Spleen (tissue), 11 donors: Measurements from ENCODE around the gene LRIG1. TPM values are rescaled to one million over a fixed set of nuclear protein-coding genes. Genes with fewer than 3 reads are reported as not detected.
A peak's percentile ranks its signal among the peaks of the same experiment; 100 is the strongest.

Experiments used
- DNase-seq: peaks from one replicate; pipeline ENCODE4 v3.0.0-alpha.2; 2020
- H3K27ac ChIP-seq, 8 donors: fragments of 200-600 bp; sonication (generic) in 7 of 8; 1 replicate in 4 of 8; 2 replicates in 4 of 8; pipeline versions ENCODE4 v1.5.0 to v1.8.0; 2016 to 2021; ENCODE audit warnings: inconsistent platforms in 4 of 8, mild to moderate bottlenecking in 4 of 8, moderate library complexity in 1 of 8
- H3K27me3 ChIP-seq, 7 donors: fragments of 200-600 bp; sonication (generic) in 6 of 7; replicated peaks in 1 of 7; 1 replicate in 4 of 7; 2 replicates in 3 of 7; pipeline versions ENCODE4 v1.5.0 to v1.8.0; 2016 to 2021; ENCODE audit warnings: inconsistent platforms in 3 of 7, mild to moderate bottlenecking in 1 of 7
- H3K36me3 ChIP-seq, 6 donors: fragments of 200-600 bp; sonication (generic) in 5 of 6; 1 replicate in 4 of 6; 2 replicates in 2 of 6; pipeline versions ENCODE4 v1.5.0 to v1.8.0; 2016 to 2021; ENCODE audit warnings: inconsistent platforms in 2 of 6
- H3K4me1 ChIP-seq, 6 donors: fragments of 200-600 bp; sonication (generic) in 5 of 6; 1 replicate in 3 of 6; 2 replicates in 3 of 6; pipeline versions ENCODE4 v1.5.0 to v1.8.0; 2016 to 2021; ENCODE audit warnings: inconsistent platforms in 3 of 6
- H3K4me3 ChIP-seq, 8 donors: fragments of 200-600 bp; sonication (generic) in 7 of 8; 1 replicate in 4 of 8; 2 replicates in 4 of 8; pipeline versions ENCODE4 v1.5.0 to v1.8.0; 2016 to 2021; ENCODE audit warnings: inconsistent platforms in 4 of 8, mild to moderate bottlenecking in 4 of 8, moderate library complexity in 2 of 8
- H3K9me3 ChIP-seq, 8 donors: fragments of 200-600 bp; sonication (generic) in 7 of 8; 1 replicate in 4 of 8; 2 replicates in 4 of 8; pipeline versions ENCODE4 v1.5.0 to v1.8.0; 2016 to 2021; ENCODE audit warnings: inconsistent platforms in 4 of 8
- POLR2A ChIP-seq, 3 donors: fragments of 450-650 bp; IDR thresholded peaks; one replicate each; pipeline ENCODE4 v1.5.1; 2017; ENCODE audit warnings: antibody characterized with exemption in 3 of 3, mild to moderate bottlenecking in 1 of 3
- POLR2AphosphoS5 ChIP-seq, 3 donors: sonication (generic); formaldehyde crosslinking; IDR thresholded peaks; one replicate each; pipeline ENCODE4 v1.5.1; 2017; ENCODE audit warnings: antibody characterized with exemption in 3 of 3
- WGBS, 5 donors: extraction: QIAGEN DNeasy Blood & Tissue Kit in 3 of 5; methylation state at CpG; one replicate each; pipeline versions ENCODE4 v1.1.5 to v1.1.7; 2013 to 2018; 5-methylcytosine and 5-hydroxymethylcytosine counted together
- intact Hi-C: fragments of 100-400 bp; cut with DNase I; formaldehyde crosslinking; loops from one replicate; pipeline ENCODE4 v1.15.0; 2023; ENCODE audit warnings: low total_unique reads
- polyA plus RNA-seq, 3 donors: library from polyadenylated mRNA; stranded (reverse); fragments of 200-250 nt; gene quantifications; one replicate each; pipeline ENCODE4 v1.2.1, GENCODE V29; 2013
- total RNA-seq, 7 donors: library from RNA; depleted of rRNA in 3 of 7; stranded (reverse); fragments of >200 nt in 3 of 7; fragmentation: NEBNext Ultra II Directional in 4 of 7; extraction: Animal tissue kit (Norgen Biotek cat#: 25700) in 4 of 7; gene quantifications; one replicate each; pipeline versions ENCODE4 v1.1.0 to v1.2.1, GENCODE V29; 2016 to 2021
- TF ChIP-seq, protein P1 (sequence below), 11 experiments: fragments of 200-600 bp in 7 of 11; fragments of 450-650 bp in 4 of 11; sonication (generic) in 4 of 11; IDR thresholded peaks in 8 of 11; conservative IDR thresholded peaks in 3 of 11; 1 replicate in 7 of 11; 2 replicates in 4 of 11; pipeline versions ENCODE4 v1.4.0 to v1.8.0; 2016 to 2021; ENCODE audit warnings: antibody characterized with exemption in 11 of 11, inconsistent platforms in 4 of 11, mild to moderate bottlenecking in 1 of 11
- donor health status: healthy with polysubstance abuse.
- donor health status: DM: no; HTN: no; CAD: no; lungs with moderate emphysema.
- donor health status: DM: no; HTN: no; CAD: no.
- donor health status: Bipolar disorder and iron deficiency.
- donor health status: healthy.
- donor health status: DM: no; HTN: no; CAD: no.
- donor health status: DM: yes; HTN: yes; CAD: no.

The LRIG1 gene
- total and polyA plus RNA-seq, 10 donors, result 5.9 to 19.7 (median 11.9) TPM

GRCh38 chr3:66475386-66476020 lies 25.3 kb downstream of the LRIG1 start:
- no peak overlapping the region for H3K27ac ChIP-seq

DNA sequence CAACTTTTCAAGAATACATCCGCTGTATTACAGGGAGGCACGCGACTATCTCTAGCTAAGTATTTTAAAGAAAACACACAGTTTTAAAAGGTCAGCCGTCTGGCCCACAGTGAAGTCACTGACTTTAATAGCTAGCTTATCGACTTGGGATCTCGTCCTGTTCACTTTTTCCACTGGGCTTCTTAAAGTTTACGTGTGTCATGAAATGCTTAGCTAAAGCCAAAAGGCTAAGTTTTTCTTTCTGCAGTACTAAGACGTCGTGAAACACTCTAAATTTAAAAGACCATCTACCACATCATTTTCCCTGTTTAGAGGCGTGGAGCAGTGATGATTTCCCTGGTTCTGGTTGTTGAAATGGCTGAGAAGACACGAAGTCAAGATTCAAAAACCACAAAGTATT lies 27.1 kb downstream of the LRIG1 start:
- DNase-seq, result no peak
- 60 to 74% (median 69%) methylated on average over 11 of the region's 11 CpGs for WGBS, 5 donors
- H3K27ac ChIP-seq, result peak overlapping the region in 1 of 8 donors; percentile 11
- H3K9me3 ChIP-seq, result no peaks in the 10 kb centered on the region
- H3K4me1 ChIP-seq, result peaks cover 6 to 49% (median 15%) of the 10 kb centered on the region in 6 donors
- H3K36me3 ChIP-seq, result no peaks in the 10 kb centered on the region
- H3K4me3 ChIP-seq, result no peak overlapping the region
- H3K27me3 ChIP-seq, result no peaks in the 10 kb centered on the region
- intact Hi-C loops, result no loop called here
- TF ChIP-seq POLR2A (IDR thresholded peaks at IDR 0.05) (no peak), POLR2AphosphoS5 (IDR thresholded peaks at IDR 0.05) (no peak)
- TF ChIP-seq, protein P1, sequence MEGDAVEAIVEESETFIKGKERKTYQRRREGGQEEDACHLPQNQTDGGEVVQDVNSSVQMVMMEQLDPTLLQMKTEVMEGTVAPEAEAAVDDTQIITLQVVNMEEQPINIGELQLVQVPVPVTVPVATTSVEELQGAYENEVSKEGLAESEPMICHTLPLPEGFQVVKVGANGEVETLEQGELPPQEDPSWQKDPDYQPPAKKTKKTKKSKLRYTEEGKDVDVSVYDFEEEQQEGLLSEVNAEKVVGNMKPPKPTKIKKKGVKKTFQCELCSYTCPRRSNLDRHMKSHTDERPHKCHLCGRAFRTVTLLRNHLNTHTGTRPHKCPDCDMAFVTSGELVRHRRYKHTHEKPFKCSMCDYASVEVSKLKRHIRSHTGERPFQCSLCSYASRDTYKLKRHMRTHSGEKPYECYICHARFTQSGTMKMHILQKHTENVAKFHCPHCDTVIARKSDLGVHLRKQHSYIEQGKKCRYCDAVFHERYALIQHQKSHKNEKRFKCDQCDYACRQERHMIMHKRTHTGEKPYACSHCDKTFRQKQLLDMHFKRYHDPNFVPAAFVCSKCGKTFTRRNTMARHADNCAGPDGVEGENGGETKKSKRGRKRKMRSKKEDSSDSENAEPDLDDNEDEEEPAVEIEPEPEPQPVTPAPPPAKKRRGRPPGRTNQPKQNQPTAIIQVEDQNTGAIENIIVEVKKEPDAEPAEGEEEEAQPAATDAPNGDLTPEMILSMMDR (IDR thresholded peaks at IDR 0.05 in 8 of 11, conservative IDR thresholded peaks at IDR 0.05 in 3 of 11), result no peak

More at GRCh38 chr3:66475386-66476020, 25.3 kb downstream of the LRIG1 start:
- no peak for DNase-seq
- TF ChIP-seq, protein P1 (IDR thresholded peaks at IDR 0.05 in 8 of 11, conservative IDR thresholded peaks at IDR 0.05 in 3 of 11), result no peak
- TF ChIP-seq POLR2A (IDR thresholded peaks at IDR 0.05), result no peak
- TF ChIP-seq POLR2AphosphoS5 (IDR thresholded peaks at IDR 0.05), result no peak
- H3K4me1 ChIP-seq, result peaks cover 8 to 61% (median 19%) of the 10 kb centered on the region in 6 donors
- 89 to 93% (median 91%) methylated on average over 9 of the region's 9 CpGs for WGBS, 5 donors
- no peaks in the 10 kb centered on the region for H3K27me3 ChIP-seq
- no peaks in the 10 kb centered on the region for H3K36me3 ChIP-seq
- intact Hi-C loops, result no loop called here
- H3K4me3 ChIP-seq, result no peak overlapping the region
- H3K9me3 ChIP-seq, result peaks cover 0 to 11% (median 0%) of the 10 kb centered on the region in 8 donors

DNA sequence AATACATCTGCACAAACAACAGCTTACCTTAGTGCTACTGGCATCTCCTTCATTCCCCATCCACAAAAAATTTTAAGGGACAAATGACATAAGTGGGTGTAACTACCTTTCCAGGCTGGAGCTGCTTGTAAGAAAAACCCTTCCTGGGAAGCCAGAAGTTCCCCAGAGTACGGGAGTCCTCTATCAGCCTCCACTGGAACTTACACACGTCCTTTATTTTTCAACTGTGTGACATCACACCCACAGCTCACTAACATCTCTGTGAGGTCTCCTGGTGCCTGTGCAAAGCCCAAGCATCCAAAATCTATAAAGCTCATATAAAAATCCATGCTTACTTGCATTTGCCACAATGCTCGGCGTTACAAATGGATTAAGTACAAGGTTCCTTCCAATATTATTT lies 27.6 kb downstream of the LRIG1 start:
- 61 to 72% (median 65%) methylated on average over 4 of the region's 4 CpGs for WGBS, 5 donors
- no peak for TF ChIP-seq POLR2AphosphoS5 (IDR thresholded peaks at IDR 0.05)
- TF ChIP-seq, protein P1 (IDR thresholded peaks at IDR 0.05 in 8 of 11, conservative IDR thresholded peaks at IDR 0.05 in 3 of 11), result no peak
- no peak for TF ChIP-seq POLR2A (IDR thresholded peaks at IDR 0.05)
- Histone ChIP-seq H3K9me3 (no peaks in the 10 kb centered on the region), H3K27ac (peak overlapping the region in 1 of 8 donors; percentile 11), H3K36me3 (no peaks in the 10 kb centered on the region), H3K27me3 (no peaks in the 10 kb centered on the region), H3K4me3 (peak overlapping the region in 1 of 8 donors; percentile 27), H3K4me1 (peaks cover 6 to 49% (median 15%) of the 10 kb centered on the region in 6 donors)
- intact Hi-C loops, result no loop called here
- DNase-seq, result no peak

GRCh38 chr3:66472313-66473134 lies 28.3 kb downstream of the LRIG1 start:
- no peak for TF ChIP-seq POLR2A (IDR thresholded peaks at IDR 0.05)
- TF ChIP-seq POLR2AphosphoS5 (IDR thresholded peaks at IDR 0.05), result no peak
- TF ChIP-seq, protein P1 (IDR thresholded peaks at IDR 0.05 in 8 of 11, conservative IDR thresholded peaks at IDR 0.05 in 3 of 11), result no peak
- intact Hi-C loops, result no loop called here
- no peaks in the 10 kb centered on the region for H3K9me3 ChIP-seq
- peak overlapping the region in 1 of 8 donors; percentile 27 for H3K4me3 ChIP-seq
- no peak for DNase-seq
- H3K4me1 ChIP-seq, result peaks cover 6 to 45% (median 15%) of the 10 kb centered on the region in 6 donors
- no peaks in the 10 kb centered on the region for H3K36me3 ChIP-seq
- WGBS, 5 donors, result 36 to 45% (median 41%) methylated on average over 12 of the region's 12 CpGs
- no peaks in the 10 kb centered on the region for H3K27me3 ChIP-seq
- H3K27ac ChIP-seq, result no peak overlapping the region
